Spleen (tissue), 7 donors: ENCODE measurements around the gene SLC39A1.

ENCODE experiments used
- CTCF ChIP-seq, 11 experiments: fragments of 200-600 bp in 7 of 11; fragments of 450-650 bp in 4 of 11; sonication (generic) in 4 of 11; IDR thresholded peaks in 8 of 11; conservative IDR thresholded peaks in 3 of 11; 1 replicate in 7 of 11; 2 replicates in 4 of 11; pipeline versions ENCODE4 v1.4.0 to v1.8.0; 2016 to 2021; ENCODE audit warnings: antibody characterized with exemption in 11 of 11, inconsistent platforms in 4 of 11, mild to moderate bottlenecking in 1 of 11
- POLR2A ChIP-seq, 3 donors: fragments of 450-650 bp; IDR thresholded peaks; one replicate each; pipeline ENCODE4 v1.5.1; 2017; ENCODE audit warnings: antibody characterized with exemption in 3 of 3, mild to moderate bottlenecking in 1 of 3
- POLR2AphosphoS5 ChIP-seq, 3 donors: sonication (generic); formaldehyde crosslinking; IDR thresholded peaks; one replicate each; pipeline ENCODE4 v1.5.1; 2017; ENCODE audit warnings: antibody characterized with exemption in 3 of 3
- donor health status: DM: no; HTN: no; CAD: no; lungs with moderate emphysema.
- donor health status: DM: no; HTN: no; CAD: no.
- donor health status: DM: no; HTN: no; CAD: no.

- TF ChIP-seq POLR2A (IDR thresholded peaks at IDR 0.05) (no peak), CTCF (IDR thresholded peaks at IDR 0.05 in 8 of 11, conservative IDR thresholded peaks at IDR 0.05 in 3 of 11) (no peak), POLR2AphosphoS5 (IDR thresholded peaks at IDR 0.05) (no peak)
Measured at GRCh38 chr1:154006136-154006535, 42.8 kb upstream of the SLC39A1 start.
